Stimulated activated CD4-positive, alpha-beta T cell treated with anti-CD3 and anti-CD28 coated beads, Interleukin-12 subunit alpha, Interleukin-12 subunit beta, amount 100 ng/mL, for 24 hours (primary cell): ENCODE results near the gene STAT1.

Source experiments
- DNase-seq, 2 experiments: peaks; one replicate each; pipeline ENCODE4 v3.0.0-alpha.2; 2020; ENCODE audit warnings: low read depth in 2 of 2

Gene STAT1

DNA sequence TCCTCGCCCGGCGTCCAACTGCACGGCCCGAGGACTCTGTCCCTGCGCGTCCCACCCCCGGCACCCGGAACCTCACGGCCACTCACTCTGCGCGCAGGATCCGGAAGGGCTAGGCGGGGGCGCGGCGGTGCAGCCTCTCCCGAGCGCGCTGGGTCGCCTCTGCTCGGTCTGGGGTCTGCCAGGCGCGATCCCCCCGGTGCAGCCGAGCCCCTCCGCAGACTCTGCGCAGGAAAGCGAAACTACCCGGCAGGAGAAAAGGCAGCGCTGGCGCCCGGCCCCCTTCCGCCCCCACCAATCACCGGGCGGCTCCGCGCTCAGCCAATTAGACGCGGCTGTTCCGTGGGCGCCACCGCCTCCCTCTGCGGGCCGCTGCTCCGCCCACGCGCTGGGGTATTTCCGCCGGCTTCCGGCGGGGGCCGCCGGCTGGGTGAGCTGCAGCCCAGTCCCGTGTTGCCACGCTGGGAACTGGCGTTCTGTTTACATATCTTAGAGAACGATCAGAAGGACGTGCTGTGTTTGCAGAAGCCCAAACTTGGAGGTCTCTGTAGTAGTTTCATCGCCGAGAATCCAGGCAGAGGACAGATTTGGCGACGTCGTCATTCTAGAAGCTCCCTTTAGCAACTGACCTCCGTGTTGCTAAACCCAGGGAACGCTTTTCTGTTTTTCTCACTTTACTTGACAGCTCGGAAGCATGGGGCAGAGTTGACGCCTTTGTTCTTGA, at the start of gene STAT1:
Gene STAT1, minus strand, starts transcription at position 240 of the 721 bp plus-strand sequence. CDS start 4,168 bp downstream, outside the sequence.
- DNase-seq: peak; percentile 92 to 93

DNA sequence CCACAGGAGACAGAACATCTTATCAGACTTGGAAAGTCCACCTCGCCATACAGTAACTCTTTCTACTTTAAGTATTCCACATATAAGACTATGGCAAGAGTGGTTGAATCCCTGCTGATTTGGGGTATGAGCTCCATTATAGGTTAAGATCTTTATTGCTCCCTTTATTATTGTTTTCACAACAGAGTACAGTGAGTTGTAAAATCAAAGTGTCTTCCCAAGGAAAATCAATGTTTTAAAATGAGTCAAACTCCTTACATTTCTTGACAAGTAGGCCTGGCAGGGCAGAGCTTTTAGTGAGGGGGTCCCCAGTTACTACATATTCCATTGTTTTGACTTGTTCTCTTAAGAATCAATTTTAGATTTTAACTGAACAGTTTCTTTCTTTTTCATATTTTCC, 49.6 kb upstream of the STAT1 start:
- no peak for DNase-seq

GRCh38 chr2:191061381-191061980, 47.5 kb upstream of the STAT1 start:
- DNase-seq: no peak

DNA sequence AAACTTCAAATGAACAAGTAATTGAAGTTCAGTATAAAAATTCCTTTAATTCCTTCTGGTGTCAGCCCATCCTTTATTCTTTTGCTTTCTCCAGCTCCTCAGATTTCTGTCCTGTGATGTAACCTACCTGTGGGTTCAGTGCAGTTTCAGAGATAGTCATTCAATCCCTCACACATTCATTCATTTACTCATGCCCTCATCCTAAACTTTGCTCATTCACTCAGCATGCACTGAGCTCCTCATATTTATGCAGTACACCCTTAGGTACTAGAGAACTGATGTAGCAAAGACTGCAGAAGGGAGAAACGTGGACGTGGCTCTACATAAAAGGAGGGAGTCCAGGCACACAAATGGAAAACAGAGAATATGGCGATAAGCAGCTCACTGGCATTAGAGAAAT, 45.3 kb upstream of the STAT1 start:
- DNase-seq: no peak

- DNase-seq: no peak
These were observed 42.3 kb upstream of the STAT1 start for GRCh38 chr2:191056228-191056627.

GRCh38 chr2:191053256-191053655, 39.3 kb upstream of the STAT1 start:
- no peak for DNase-seq

DNA sequence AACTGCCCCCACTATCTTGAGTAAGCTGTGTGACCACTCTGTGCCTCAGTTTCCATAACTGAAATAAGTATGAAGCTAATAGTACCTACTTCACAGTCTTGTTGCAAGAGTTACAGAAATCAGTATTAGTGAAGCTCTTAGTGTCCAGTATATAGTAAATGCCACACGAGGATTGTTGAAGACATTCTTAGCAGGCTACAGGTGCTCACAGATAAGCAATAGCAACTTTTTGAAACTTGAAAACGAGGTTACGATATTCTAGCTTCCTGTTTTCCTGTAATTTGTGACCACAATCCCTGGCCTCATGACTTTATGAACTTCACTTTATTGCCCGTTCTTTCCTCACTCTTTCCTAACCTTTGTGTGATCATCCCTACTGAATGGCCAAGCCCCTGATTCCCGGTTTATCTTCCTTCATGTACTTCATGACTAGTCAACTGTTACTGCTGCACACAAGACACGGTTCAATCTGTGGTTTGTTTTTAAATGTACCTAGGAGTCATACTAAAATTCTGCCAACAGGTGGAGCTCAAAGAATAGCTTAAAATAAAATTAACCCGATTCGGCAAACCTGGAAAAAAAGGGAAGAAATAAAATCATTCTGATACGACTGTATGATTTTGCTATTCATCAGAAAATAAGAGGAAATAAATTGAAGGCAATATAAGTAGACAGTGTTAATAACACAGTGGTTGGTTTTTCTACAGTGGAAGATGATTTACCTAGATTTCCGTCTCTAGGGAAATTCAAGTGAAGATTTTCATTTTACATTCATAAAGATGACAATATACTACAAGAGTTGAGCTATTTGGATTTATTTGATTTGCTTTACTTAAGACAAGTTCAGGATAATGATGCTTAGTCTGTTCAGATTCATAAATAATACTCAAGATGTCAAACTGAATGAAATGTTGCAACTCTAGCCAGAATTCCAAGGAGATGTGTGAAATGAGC, 38.1 kb upstream of the STAT1 start:
- DNase-seq: no peak

DNA sequence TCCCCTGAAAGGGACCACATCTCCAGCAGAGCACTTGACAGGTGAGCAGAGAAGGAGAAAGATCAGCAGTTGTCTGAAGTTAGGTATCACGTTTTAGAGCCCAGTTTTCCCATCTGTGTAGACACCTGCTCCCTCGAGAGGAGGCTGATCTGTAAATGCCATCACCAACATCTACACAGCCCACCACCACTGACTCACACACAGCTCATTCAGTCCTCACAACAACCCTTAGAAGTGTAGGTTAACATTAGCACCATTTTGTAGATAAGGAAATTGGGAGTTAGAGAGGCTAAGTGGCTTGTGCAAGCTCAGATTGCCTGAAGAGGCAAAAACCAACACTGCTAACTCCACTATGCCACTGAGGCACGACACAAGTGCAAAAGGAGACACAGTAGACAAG, 37.2 kb upstream of the STAT1 start:
- DNase-seq: no peak

- DNase-seq: no peak
These were observed 36.6 kb upstream of the STAT1 start for GRCh38 chr2:191050640-191050987.

- no peak for DNase-seq
These were observed 36.0 kb upstream of the STAT1 start for GRCh38 chr2:191049728-191050639.

DNA sequence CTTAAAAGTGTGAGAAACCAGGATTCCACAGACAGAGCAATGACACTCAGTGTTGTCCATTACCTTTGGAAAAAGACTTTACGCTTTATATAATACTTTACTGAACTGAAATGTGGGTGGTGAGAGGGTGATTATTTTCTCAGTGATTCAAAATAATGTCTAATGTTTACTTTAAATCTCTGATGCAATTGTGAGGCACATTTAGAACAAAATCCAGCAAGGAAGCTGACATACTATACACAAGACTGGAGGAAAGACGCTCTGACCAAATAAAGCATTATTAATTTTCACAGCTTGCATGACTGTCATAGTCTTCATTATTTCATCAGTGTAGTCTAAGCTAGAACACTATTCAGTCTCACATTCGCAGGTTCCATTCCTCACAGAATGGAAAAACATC, 34.1 kb upstream of the STAT1 start:
- DNase-seq: no peak

- no peak for DNase-seq
These were observed 31.2 kb upstream of the STAT1 start for GRCh38 chr2:191045141-191045540.

DNA sequence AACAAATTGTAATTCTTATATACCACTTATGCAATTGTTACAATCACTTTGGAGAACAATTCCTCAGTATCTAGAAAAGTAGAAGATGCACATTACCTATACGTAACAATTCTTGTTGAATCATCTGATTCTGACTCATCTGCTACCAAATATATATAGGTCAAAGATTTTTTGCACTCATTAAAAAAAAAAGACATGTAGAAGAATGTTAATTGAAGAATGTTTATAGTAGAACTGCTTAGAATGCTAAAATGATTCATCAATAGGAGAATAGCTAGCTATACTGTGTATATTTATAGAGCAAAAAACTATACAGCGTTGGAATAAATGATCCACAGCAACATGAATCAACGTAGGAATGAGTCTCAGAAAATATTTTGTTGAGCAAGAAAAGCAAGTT, 29.5 kb upstream of the STAT1 start:
- no peak for DNase-seq

DNA sequence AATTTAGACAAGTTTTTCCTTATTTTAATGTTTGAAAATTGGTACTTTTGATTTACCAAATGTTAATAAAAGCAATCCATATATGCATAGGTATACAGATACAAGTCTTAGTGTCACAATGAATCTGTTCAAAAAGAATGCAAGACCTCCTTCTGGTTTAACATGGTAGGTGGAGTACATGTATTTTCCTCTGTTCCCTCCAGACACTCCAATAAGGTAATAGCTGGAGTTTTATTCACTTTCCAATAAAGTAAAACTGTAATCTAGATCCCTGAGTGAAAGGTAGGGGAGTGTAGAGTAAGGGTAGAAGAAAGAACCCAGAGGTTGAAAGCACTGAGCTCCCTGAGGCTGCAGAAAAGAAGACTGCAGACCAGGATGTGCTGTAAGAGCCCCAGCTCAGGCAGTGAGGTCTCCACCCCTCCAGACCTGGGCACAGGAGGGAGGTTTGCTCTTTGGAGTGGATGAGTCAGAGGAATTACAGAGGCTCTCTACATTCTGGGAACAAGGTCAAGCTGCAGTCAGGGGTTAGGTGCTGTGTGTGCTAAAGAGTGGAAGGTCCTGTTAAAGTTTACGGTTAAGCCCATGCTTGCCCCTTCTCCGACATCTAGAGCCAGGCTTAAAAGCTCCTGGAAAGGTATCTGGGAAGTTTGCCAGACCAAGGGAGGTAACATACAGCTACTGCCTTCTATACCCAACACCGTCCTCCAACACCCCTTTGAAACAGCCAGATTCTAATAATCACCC, 27.6 kb upstream of the STAT1 start:
- no peak for DNase-seq

GRCh38 chr2:191039616-191040015, 25.6 kb upstream of the STAT1 start:
- DNase-seq: no peak

- no peak for DNase-seq
These were observed 24.8 kb upstream of the STAT1 start for GRCh38 chr2:191038741-191039140.

GRCh38 chr2:191038241-191038725, 24.3 kb upstream of the STAT1 start:
- no peak for DNase-seq

DNA sequence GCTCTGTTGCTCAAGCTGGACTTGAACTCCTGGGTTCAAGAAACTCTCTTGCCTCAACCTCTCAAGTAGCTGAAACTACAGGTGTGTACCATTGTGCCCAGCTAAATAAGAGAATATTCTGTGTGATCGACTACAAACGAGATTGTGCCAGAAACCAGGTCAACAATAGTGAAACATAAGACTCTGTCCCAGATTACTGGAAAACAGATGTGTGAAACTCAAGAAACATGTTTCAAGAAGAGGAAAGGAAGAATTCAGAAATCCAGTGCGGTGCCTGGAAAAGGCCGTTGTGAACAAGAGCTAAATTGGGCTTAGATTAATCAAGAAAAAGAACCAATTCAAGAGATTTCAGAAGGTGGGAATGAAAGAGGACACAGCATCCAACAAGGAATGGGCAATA, 23.4 kb upstream of the STAT1 start:
- no peak for DNase-seq

- DNase-seq: no peak
These were observed 22.4 kb upstream of the STAT1 start for GRCh38 chr2:191036363-191036762.

DNA sequence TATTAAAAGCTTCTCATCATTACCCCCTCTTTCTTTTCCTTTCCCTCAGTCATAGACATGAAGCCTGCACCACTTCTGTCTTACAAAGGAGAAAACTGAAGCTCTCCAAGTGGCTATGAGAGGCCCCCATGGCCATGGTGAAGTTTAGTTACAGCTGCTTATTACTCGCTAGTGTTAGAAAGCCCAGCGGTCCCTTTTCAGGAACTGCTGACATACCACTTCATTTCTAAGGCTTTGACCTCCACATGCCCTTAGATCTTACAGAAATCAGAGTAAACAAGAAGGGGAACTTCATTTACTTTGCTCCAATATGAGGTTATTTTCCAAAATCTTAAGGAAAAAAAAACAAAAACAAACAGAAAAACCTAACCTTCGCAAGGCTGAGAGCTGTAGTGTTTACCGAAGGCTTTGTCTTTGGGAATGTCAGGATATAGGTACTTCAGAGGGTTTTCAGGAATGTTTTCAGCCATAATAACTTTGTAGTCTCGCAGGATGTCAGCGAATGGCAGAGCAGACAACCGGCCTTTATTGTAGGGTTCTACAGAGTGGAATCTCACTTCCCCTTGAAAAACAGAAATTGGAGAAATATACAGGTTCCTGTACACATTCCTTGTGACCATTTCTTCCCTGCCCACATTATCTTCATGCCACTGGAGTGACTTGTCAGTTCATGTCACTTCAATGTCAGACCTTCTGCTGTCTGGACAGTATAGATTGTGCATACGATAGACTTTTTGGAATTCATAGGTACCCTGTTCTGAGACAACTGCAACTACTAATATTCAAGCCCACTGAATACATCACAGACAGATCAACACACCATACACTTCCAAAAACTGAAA, 18.8 kb upstream of the STAT1 start:
- DNase-seq: no peak
